Measurements from ENCODE around the gene BLACAT1. TPM values are rescaled to one million over a fixed set of nuclear protein-coding genes. Genes with fewer than 3 reads are reported as not detected.

Gene BLACAT1
- total RNA-seq, 4 donors from 2014 or later = 0.44 TPM; not detected in 3

GRCh38 chr1:205452364-205452763, 3.5 kb downstream of the BLACAT1 start:
- WGBS, 2 donors = 62 to 81% methylated on average over 2 of the region's 2 CpGs
- peaks cover 4 to 92% of the 10 kb centered on the region in 2 donors for H3K27me3 ChIP-seq
- H3K9me3 ChIP-seq = no peaks in the 10 kb centered on the region

DNA sequence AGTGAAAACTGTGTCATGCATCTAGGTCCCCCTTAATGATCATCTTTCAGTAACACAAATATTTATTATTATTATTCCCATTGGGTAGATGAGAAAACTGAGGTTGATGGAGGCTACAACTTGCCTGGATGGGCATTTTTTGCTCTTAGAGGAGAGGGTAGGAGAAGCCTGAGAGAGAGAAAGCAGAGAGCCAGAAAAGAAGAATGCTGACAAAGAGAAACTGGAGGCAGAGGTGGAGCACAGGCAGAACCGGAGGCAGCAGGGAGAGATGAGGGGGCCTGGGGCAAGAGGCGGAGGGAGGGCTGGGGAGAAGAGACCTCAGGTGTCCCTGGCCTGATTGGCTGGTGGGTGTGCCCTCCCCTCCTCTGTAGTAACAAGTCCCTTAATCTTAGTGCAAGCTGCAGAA, 4.1 kb downstream of the BLACAT1 start:
- Histone ChIP-seq H3K36me3 (no peaks in the 10 kb centered on the region), H3K9me3 (no peaks in the 10 kb centered on the region), H3K4me1 (peaks cover 0 to 30% (median 10%) of the 10 kb centered on the region in 4 donors), H3K27ac (no peak overlapping the region), H3K4me3 (no peak overlapping the region), H3K27me3 (peaks cover 4 to 86% of the 10 kb centered on the region in 2 donors)
- TF ChIP-seq, protein P1, sequence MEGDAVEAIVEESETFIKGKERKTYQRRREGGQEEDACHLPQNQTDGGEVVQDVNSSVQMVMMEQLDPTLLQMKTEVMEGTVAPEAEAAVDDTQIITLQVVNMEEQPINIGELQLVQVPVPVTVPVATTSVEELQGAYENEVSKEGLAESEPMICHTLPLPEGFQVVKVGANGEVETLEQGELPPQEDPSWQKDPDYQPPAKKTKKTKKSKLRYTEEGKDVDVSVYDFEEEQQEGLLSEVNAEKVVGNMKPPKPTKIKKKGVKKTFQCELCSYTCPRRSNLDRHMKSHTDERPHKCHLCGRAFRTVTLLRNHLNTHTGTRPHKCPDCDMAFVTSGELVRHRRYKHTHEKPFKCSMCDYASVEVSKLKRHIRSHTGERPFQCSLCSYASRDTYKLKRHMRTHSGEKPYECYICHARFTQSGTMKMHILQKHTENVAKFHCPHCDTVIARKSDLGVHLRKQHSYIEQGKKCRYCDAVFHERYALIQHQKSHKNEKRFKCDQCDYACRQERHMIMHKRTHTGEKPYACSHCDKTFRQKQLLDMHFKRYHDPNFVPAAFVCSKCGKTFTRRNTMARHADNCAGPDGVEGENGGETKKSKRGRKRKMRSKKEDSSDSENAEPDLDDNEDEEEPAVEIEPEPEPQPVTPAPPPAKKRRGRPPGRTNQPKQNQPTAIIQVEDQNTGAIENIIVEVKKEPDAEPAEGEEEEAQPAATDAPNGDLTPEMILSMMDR (IDR thresholded peaks at IDR 0.05) = no peak
- TF ChIP-seq POLR2A (IDR thresholded peaks at IDR 0.05) (no peak), EP300 (IDR thresholded peaks at IDR 0.05) (no peak)
- WGBS, 2 donors = 45 to 52% methylated on average over 2 of the region's 2 CpGs
- DNase-seq (ENCODE audit: low spot score in 2 of 2) = no peak

More at GRCh38 chr1:205452364-205452763, 3.5 kb downstream of the BLACAT1 start:
- no peak for DNase-seq (ENCODE audit: low spot score in 2 of 2)
- Histone ChIP-seq H3K27ac (no peak overlapping the region), H3K4me3 (no peak overlapping the region), H3K36me3 (no peaks in the 10 kb centered on the region), H3K4me1 (peaks cover 0 to 34% (median 13%) of the 10 kb centered on the region in 4 donors)
- no peak for TF ChIP-seq POLR2A (IDR thresholded peaks at IDR 0.05)

DNA sequence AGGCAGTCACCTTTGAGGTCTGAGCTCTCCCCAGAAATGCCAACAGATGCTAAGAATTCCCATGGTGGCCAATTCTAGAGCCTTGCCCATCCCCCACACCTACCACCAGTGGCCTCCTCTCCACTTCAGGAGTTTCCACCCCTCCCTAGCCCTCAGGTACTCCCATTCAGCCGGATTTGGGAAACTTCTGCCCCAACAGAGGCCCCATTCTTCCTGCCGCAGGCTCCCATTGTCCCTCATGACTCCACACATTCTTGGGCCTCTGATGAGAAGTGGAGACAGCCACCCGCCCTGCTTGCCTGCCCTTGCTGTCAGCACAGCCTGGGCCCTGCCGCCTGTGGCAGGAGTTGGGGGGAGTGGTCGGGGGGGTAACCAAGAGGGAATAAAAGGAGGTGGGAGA, 4.6 kb downstream of the BLACAT1 start:
- no peaks in the 10 kb centered on the region for H3K36me3 ChIP-seq
- no peak overlapping the region for H3K4me3 ChIP-seq
- TF ChIP-seq POLR2A (IDR thresholded peaks at IDR 0.05) (no peak), EP300 (IDR thresholded peaks at IDR 0.05) (no peak)
- TF ChIP-seq, protein P1 (IDR thresholded peaks at IDR 0.05) = no peak
- peaks cover 4 to 80% of the 10 kb centered on the region in 2 donors for H3K27me3 ChIP-seq
- 36 to 40% methylated on average over 5 of the region's 5 CpGs for WGBS, 2 donors
- no peaks in the 10 kb centered on the region for H3K9me3 ChIP-seq
- no peak overlapping the region for H3K27ac ChIP-seq
- H3K4me1 ChIP-seq = peaks cover 0 to 24% (median 8%) of the 10 kb centered on the region in 4 donors
- no peak for DNase-seq (ENCODE audit: low spot score in 2 of 2)

DNA sequence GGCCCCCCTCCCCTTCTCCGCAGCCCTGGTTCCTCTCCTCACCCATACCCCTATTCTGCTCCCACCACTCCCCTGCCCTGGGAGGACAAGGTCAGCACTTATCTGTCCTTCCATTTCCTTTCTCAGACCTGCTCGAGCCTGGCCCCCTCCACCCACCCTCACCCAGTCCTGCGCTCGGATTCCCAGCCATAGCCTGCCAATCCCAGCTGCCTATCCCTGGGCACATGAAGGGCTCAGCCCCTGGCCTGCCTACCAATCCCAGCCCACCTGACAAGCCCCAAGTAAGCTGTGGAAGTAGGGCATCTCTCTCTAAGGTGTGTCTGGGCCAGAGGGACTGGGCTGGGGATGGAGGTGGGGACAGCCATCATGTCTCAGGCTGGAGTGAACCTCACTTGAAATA, 5.4 kb downstream of the BLACAT1 start:
- no peak for DNase-seq (ENCODE audit: low spot score in 2 of 2)
- H3K27ac ChIP-seq = no peak overlapping the region
- H3K27me3 ChIP-seq = peaks cover 2 to 72% of the 10 kb centered on the region in 2 donors
- H3K9me3 ChIP-seq = no peaks in the 10 kb centered on the region
- H3K4me1 ChIP-seq = peaks cover 0 to 16% (median 4%) of the 10 kb centered on the region in 4 donors
- WGBS, 2 donors = 55 to 58% methylated on average over 4 of the region's 4 CpGs
- H3K36me3 ChIP-seq = no peaks in the 10 kb centered on the region
- H3K4me3 ChIP-seq = no peak overlapping the region
- TF ChIP-seq, protein P1 (IDR thresholded peaks at IDR 0.05) = no peak
- TF ChIP-seq POLR2A (IDR thresholded peaks at IDR 0.05) = no peak
- TF ChIP-seq EP300 (IDR thresholded peaks at IDR 0.05) = no peak

GRCh38 chr1:205449750-205450443, 5.9 kb downstream of the BLACAT1 start:
- H3K27me3 ChIP-seq = peaks cover 0 to 67% of the 10 kb centered on the region in 2 donors
- no peak for TF ChIP-seq POLR2A (IDR thresholded peaks at IDR 0.05)
- TF ChIP-seq EP300 (IDR thresholded peaks at IDR 0.05) = no peak
- TF ChIP-seq, protein P1 (IDR thresholded peaks at IDR 0.05) = no peak

More at GRCh38 chr1:205449750-205450443, 5.9 kb downstream of the BLACAT1 start:
- no peak overlapping the region for H3K27ac ChIP-seq
- 23 to 32% methylated on average over 17 to 18 of the region's 18 CpGs for WGBS, 2 donors
- H3K36me3 ChIP-seq = no peaks in the 10 kb centered on the region
- no peak overlapping the region for H3K4me3 ChIP-seq
- no peaks in the 10 kb centered on the region for H3K9me3 ChIP-seq
- no peak for DNase-seq (ENCODE audit: low spot score in 2 of 2)
- H3K4me1 ChIP-seq = peaks cover 0 to 12% (median 2%) of the 10 kb centered on the region in 4 donors

All from tibial nerve (tissue), 4 donors.